ENCODE results near the gene RAVER1.

RAVER1 gene

DNA sequence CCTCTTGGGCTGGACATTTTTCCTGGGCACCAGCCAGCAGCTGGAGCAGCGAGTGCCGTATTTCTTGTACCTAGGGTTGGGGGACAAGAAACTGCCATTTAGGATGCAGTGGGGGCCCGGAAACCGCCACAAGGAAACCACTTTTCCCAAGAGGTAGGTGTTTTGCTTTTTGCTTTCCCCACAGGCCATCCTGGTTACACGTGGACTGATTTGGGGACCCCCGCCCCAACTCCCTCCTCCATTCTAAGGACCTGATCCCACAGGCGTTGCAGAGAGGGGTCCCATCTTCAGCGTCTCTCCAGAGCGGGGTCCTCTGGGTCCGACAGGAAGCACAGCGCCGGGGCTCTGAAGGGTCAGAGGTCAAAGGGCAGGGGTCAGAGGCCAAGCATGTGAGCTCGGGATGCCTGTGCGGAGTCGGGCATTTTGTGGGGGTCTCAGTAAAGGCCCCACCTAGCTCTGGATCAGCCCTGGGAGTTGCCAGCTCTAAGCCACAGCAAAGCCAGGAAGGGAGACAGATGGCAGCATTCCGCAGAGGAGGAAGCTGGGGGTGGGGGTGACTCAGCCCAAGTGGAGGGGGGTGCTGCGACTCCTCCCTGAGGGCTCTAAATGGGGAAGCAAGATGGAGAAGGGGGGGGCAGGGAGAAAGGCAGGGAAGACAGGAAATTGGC, 28.1 kb downstream of the RAVER1 start:
- H3K9ac ChIP-seq = 0 out of 2 replicates have a peak overlapping the region, but pooled peaks have one; percentile 15
- peaks cover 57% of the 10 kb centered on the region for H3K4me1 ChIP-seq

GRCh38 chr19:10299545-10300458, 33.5 kb downstream of the RAVER1 start:
- Histone ChIP-seq H3K9me3 (no peaks in the 10 kb centered on the region; the same call in 1 of the 2 replicates), H3K4me1 (peaks cover 37% of the 10 kb centered on the region), H3K9ac (no peak overlapping the region), H4K20me1 (peaks cover 17% of the 10 kb centered on the region), H3K27ac (no peak overlapping the region), H3K4me2 (peak overlapping the region; percentile 52), H3K27me3 (peaks cover 47% of the 10 kb centered on the region), H3K36me3 (no peaks in the 10 kb centered on the region), H3K4me3 (no peak overlapping the region)
- no peak for TF ChIP-seq Cebpa-rat (IDR thresholded peaks at IDR 0.05)

More for the DNA sequence above, 28.1 kb downstream of the RAVER1 start:
- H3K9me3 ChIP-seq = no peaks in the 10 kb centered on the region
- peak overlapping the region; percentile 87 for H3K4me2 ChIP-seq
- peak overlapping the region; percentile 56 for H3K4me3 ChIP-seq
- H3K36me3 ChIP-seq = no peaks in the 10 kb centered on the region
- TF ChIP-seq Cebpa-rat (IDR thresholded peaks at IDR 0.05) = no peak
- H3K27ac ChIP-seq = peak overlapping the region; percentile 36
- no peaks in the 10 kb centered on the region for H3K27me3 ChIP-seq
- H4K20me1 ChIP-seq = peaks cover 14% of the 10 kb centered on the region

DNA sequence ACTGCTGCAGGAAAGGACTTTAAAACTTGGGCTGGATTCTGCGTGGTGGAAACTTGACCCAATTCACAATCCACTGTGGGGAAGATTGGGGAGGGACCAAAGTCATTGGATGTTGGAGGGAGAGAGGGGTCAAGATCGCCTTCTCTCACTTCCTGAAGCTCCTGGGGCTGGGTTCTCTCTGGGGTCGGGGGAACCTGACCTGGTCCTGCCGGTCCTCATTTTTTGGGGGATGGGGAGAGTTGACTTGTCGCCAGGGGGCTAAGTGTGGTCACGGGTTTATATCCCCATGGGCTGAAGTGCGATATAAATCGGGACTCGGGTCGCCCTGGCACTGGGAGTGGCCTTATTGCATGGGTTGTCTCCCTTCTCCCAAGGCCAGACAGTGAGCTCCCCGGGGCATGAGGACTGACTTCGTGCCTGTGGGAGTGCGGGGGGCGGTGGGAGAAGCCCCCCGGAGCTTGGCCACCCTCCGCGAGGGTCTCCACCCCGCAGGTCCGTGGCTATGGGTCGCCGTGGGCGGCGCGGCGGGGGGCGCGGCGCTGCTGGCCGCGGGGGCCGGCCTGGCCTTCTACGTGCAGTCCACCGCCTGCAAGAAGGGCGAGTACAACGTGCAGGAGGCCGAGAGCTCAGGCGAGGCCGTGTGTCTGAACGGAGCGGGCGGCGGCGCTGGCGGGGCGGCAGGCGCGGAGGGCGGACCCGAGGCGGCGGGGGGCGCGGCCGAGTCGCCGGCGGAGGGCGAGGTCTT, 37.3 kb downstream of the RAVER1 start:
- no peak for TF ChIP-seq Cebpa-rat (IDR thresholded peaks at IDR 0.05)
- Histone ChIP-seq H3K36me3 (no peaks in the 10 kb centered on the region), H3K9me3 (peaks cover 13% of the 10 kb centered on the region), H3K27ac (no peak overlapping the region), H3K9ac (no peak overlapping the region), H3K4me3 (peak overlapping the region; percentile 56), H3K4me1 (peaks cover 50% of the 10 kb centered on the region), H4K20me1 (peaks cover 50% of the 10 kb centered on the region), H3K27me3 (peaks cover 84% of the 10 kb centered on the region), H3K4me2 (peak overlapping the region; percentile 75)

- Histone ChIP-seq H3K9me3 (peaks cover 13% of the 10 kb centered on the region), H4K20me1 (peaks cover 57% of the 10 kb centered on the region), H3K27ac (no peak overlapping the region), H3K27me3 (peaks cover 91% of the 10 kb centered on the region), H3K36me3 (no peaks in the 10 kb centered on the region), H3K9ac (no peak overlapping the region), H3K4me2 (peak overlapping the region; percentile 75), H3K4me1 (peaks cover 55% of the 10 kb centered on the region), H3K4me3 (peak overlapping the region; percentile 56)
- no peak for TF ChIP-seq Cebpa-rat (IDR thresholded peaks at IDR 0.05)
Observed at GRCh38 chr19:10295305-10295846, 38.0 kb downstream of the RAVER1 start.

GRCh38 chr19:10294368-10294697, 39.0 kb downstream of the RAVER1 start:
- H3K9me3 ChIP-seq = peaks cover 13% of the 10 kb centered on the region
- H3K36me3 ChIP-seq = no peaks in the 10 kb centered on the region
- peaks cover 55% of the 10 kb centered on the region for H3K4me1 ChIP-seq
- H3K9ac ChIP-seq = no peak overlapping the region
- no peak overlapping the region for H3K27ac ChIP-seq
- H3K4me2 ChIP-seq = no peak overlapping the region
- TF ChIP-seq Cebpa-rat (IDR thresholded peaks at IDR 0.05) = no peak
- no peak overlapping the region for H3K4me3 ChIP-seq
- H3K27me3 ChIP-seq = peaks cover 93% of the 10 kb centered on the region
- peaks cover 63% of the 10 kb centered on the region for H4K20me1 ChIP-seq

DNA sequence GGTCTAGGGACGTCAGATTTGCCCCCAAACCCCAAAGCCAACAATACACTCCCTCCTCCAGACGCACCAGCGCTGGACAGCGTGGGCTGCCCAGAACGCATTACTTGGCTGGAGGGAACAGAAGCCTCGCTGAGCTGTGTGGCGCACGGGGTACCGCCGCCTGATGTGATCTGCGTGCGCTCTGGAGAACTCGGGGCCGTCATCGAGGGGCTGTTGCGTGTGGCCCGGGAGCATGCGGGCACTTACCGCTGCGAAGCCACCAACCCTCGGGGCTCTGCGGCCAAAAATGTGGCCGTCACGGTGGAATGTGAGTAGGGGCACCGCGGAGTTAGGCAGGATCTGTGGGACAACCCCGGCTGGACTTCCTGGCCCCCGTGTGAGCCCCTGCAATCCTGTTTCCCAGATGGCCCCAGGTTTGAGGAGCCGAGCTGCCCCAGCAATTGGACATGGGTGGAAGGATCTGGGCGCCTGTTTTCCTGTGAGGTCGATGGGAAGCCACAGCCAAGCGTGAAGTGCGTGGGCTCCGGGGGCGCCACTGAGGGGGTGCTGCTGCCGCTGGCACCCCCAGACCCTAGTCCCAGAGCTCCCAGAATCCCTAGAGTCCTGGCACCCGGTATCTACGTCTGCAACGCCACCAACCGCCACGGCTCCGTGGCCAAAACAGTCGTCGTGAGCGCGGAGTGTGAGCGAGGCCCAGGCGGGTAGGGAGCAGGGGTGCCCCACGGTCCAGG, 39.5 kb downstream of the RAVER1 start:
- Histone ChIP-seq H3K9me3 (peaks cover 13% of the 10 kb centered on the region), H3K4me3 (no peak overlapping the region), H3K27ac (no peak overlapping the region), H3K36me3 (no peaks in the 10 kb centered on the region), H4K20me1 (peaks cover 63% of the 10 kb centered on the region), H3K9ac (no peak overlapping the region), H3K4me1 (peaks cover 60% of the 10 kb centered on the region), H3K4me2 (no peak overlapping the region), H3K27me3 (peaks cover 95% of the 10 kb centered on the region)
- TF ChIP-seq Cebpa-rat (IDR thresholded peaks at IDR 0.05) = no peak

GRCh38 chr19:10292789-10293636, 40.3 kb downstream of the RAVER1 start:
- Histone ChIP-seq H3K27me3 (peaks cover 100% of the 10 kb centered on the region), H3K4me2 (peak overlapping the region; percentile 93), H3K9me3 (peaks cover 13% of the 10 kb centered on the region), H3K9ac (no peak overlapping the region), H3K4me1 (peaks cover 68% of the 10 kb centered on the region), H3K4me3 (peak overlapping the region; percentile 62), H4K20me1 (peaks cover 65% of the 10 kb centered on the region), H3K27ac (no peak overlapping the region), H3K36me3 (no peaks in the 10 kb centered on the region)
- no peak for TF ChIP-seq Cebpa-rat (IDR thresholded peaks at IDR 0.05)

- H3K27me3 ChIP-seq = peaks cover 100% of the 10 kb centered on the region
- H3K27ac ChIP-seq = no peak overlapping the region
- H3K4me1 ChIP-seq = peaks cover 75% of the 10 kb centered on the region
- peak overlapping the region; percentile 93 for H3K4me2 ChIP-seq
- H4K20me1 ChIP-seq = peaks cover 70% of the 10 kb centered on the region
- H3K9ac ChIP-seq = no peak overlapping the region
- H3K4me3 ChIP-seq = peak overlapping the region; percentile 62
- no peaks in the 10 kb centered on the region for H3K36me3 ChIP-seq
- peaks cover 13% of the 10 kb centered on the region for H3K9me3 ChIP-seq
- no peak for TF ChIP-seq Cebpa-rat (IDR thresholded peaks at IDR 0.05)
Observed at GRCh38 chr19:10292206-10292788, 41.0 kb downstream of the RAVER1 start.

Measured in BLaER1 (cell line).